ENCODE data around the gene DHRS13. TPM values are rescaled to one million over a fixed set of nuclear protein-coding genes. Genes with fewer than 3 reads are reported as not detected.

DHRS13 gene
- total RNA-seq, 1 experiment from 2014 or later: 5.1 TPM

DNA sequence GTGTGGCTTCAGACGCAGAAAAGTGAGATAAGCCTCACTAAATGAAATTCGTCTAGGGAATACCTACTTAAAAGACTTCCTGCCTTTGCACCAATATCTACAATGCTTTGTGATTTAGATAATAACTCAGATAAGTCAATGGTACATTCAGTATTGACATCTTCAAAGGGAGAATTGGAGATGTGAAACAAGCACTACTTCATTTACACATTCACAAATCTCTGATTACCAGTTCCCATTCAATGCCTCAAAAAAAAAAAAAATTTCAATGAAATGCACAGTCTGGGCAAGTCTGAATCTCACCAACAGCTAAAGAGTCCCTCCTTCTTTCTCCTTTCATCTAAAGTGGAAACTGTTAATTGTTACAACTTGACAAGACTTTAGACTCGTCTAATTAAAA is 44.8 kb upstream of the DHRS13 start:
- H2AFZ ChIP-seq (ENCODE audit: low read length): no peak overlapping the region
- H3F3A ChIP-seq (ENCODE audit: low read length, unreplicated experiment): no peaks in the 10 kb centered on the region
- H3K27ac ChIP-seq (ENCODE audit: low read length): peak overlapping the region; percentile 99
- DNase-seq: no peak
- CTCF ChIA-PET: no interaction called here
- POLR2A ChIA-PET (ENCODE audit: unreplicated experiment): no interaction called here
- peaks cover 79% of the 10 kb centered on the region for H3K79me2 ChIP-seq (ENCODE audit: low read length)
- H3K4me2 ChIP-seq (ENCODE audit: low read length): peak overlapping the region; percentile 93
- H3K9me2 ChIP-seq (replicated peaks; ENCODE audit: low read length): no peaks in the 10 kb centered on the region
- ATAC-seq: no peak
- no TSS peak for BruUV-seq (replicated peaks)
- intact Hi-C loops (cut with micrococcal nuclease): loop anchor here (5.0 kb wide), 1 partner anchor 45 kb away; the partner anchor contains the start of gene DHRS13
- H3K9me3 ChIP-seq (ENCODE audit: low read length): no peaks in the 10 kb centered on the region
- no peaks in the 10 kb centered on the region for H3K27me3 ChIP-seq (ENCODE audit: low read length)
- H3K36me3 ChIP-seq (ENCODE audit: low read depth, low read length): peaks cover 15% of the 10 kb centered on the region; the same call in 1 of the 2 replicates
- TF ChIP-seq EZH2phosphoT487 (IDR thresholded peaks at IDR 0.05; ENCODE audit: borderline replicate concordance, low read length) (no peak), EZH2 (IDR thresholded peaks at IDR 0.05; ENCODE audit: low read length, unreplicated experiment) (no peak)
- TF ChIP-seq, protein P1, sequence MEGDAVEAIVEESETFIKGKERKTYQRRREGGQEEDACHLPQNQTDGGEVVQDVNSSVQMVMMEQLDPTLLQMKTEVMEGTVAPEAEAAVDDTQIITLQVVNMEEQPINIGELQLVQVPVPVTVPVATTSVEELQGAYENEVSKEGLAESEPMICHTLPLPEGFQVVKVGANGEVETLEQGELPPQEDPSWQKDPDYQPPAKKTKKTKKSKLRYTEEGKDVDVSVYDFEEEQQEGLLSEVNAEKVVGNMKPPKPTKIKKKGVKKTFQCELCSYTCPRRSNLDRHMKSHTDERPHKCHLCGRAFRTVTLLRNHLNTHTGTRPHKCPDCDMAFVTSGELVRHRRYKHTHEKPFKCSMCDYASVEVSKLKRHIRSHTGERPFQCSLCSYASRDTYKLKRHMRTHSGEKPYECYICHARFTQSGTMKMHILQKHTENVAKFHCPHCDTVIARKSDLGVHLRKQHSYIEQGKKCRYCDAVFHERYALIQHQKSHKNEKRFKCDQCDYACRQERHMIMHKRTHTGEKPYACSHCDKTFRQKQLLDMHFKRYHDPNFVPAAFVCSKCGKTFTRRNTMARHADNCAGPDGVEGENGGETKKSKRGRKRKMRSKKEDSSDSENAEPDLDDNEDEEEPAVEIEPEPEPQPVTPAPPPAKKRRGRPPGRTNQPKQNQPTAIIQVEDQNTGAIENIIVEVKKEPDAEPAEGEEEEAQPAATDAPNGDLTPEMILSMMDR (conservative IDR thresholded peaks at IDR 0.05; ENCODE audit: low read depth, low read length): no peak
- peaks cover 38% of the 10 kb centered on the region for H3K4me1 ChIP-seq (ENCODE audit: insufficient read depth, low read length)
- peak overlapping the region; percentile 91 for H3K4me3 ChIP-seq (ENCODE audit: low read length)
- no peaks in the 10 kb centered on the region for H4K20me1 ChIP-seq (ENCODE audit: low read length)
- H3K9ac ChIP-seq (ENCODE audit: low read length): peak overlapping the region; percentile 100

- Histone ChIP-seq H3K36me3 (ENCODE audit: low read depth, low read length) (peaks cover 15% of the 10 kb centered on the region; the same call in 1 of the 2 replicates), H3K79me2 (ENCODE audit: low read length) (peaks cover 90% of the 10 kb centered on the region), H4K20me1 (ENCODE audit: low read length) (no peaks in the 10 kb centered on the region), H3K9ac (ENCODE audit: low read length) (peak overlapping the region; percentile 85), H3K9me3 (ENCODE audit: low read length) (no peaks in the 10 kb centered on the region), H2AFZ (ENCODE audit: low read length) (no peak overlapping the region), H3K27ac (ENCODE audit: low read length) (peak overlapping the region; percentile 99), H3K4me1 (ENCODE audit: insufficient read depth, low read length) (peaks cover 32% of the 10 kb centered on the region), H3K4me2 (ENCODE audit: low read length) (peak overlapping the region; percentile 93), H3K27me3 (ENCODE audit: low read length) (no peaks in the 10 kb centered on the region), H3K4me3 (ENCODE audit: low read length) (peak overlapping the region; percentile 35; the same call in 1 of the 2 replicates), H3F3A (ENCODE audit: low read length, unreplicated experiment) (no peaks in the 10 kb centered on the region), H3K9me2 (replicated peaks; ENCODE audit: low read length) (no peaks in the 10 kb centered on the region)
- ChIA-PET CTCF (interaction anchor here (0.9 kb wide), 1 partner anchor 44 kb away, joined by 3 read pairs; no protein-coding TSS in a partner anchor), POLR2A (ENCODE audit: unreplicated experiment) (interaction anchor here (0.7 kb wide), 1 partner anchor 182 kb away, joined by 3 read pairs; no protein-coding TSS in a partner anchor)
- no peak for TF ChIP-seq EZH2phosphoT487 (IDR thresholded peaks at IDR 0.05; ENCODE audit: borderline replicate concordance, low read length)
- no peak for TF ChIP-seq EZH2 (IDR thresholded peaks at IDR 0.05; ENCODE audit: low read length, unreplicated experiment)
- TF ChIP-seq, protein P1 (conservative IDR thresholded peaks at IDR 0.05; ENCODE audit: low read depth, low read length): no peak
- ATAC-seq (peak; percentile 62), DNase-seq (peak; percentile 83)
- no TSS peak for BruUV-seq (replicated peaks)
- intact Hi-C loops (cut with micrococcal nuclease): loop anchor here (1.0 to 5.0 kb wide), 2 partner anchors 20 to 44 kb away; partner anchors contain the start of gene DHRS13
Measured at GRCh38 chr17:28946239-28946638, 43.4 kb upstream of the DHRS13 start.
